ENCODE data around the gene PDCD7.
A peak's percentile ranks its signal among the peaks of the same experiment; 100 is the strongest.

The PDCD7 gene

GRCh38 chr15:65072027-65072426 is 61.6 kb downstream of the PDCD7 start:
- no peak for DNase-seq (ENCODE audit: low spot score)

GRCh38 chr15:65071381-65071811 is 62.2 kb downstream of the PDCD7 start:
- DNase-seq (ENCODE audit: low spot score): no peak

- no peak for DNase-seq (ENCODE audit: low spot score)
These were observed 63.6 kb downstream of the PDCD7 start for GRCh38 chr15:65069779-65070546.

GRCh38 chr15:65069179-65069578 is 64.4 kb downstream of the PDCD7 start:
- DNase-seq (ENCODE audit: low spot score): no peak

GRCh38 chr15:65068403-65068788 is 65.2 kb downstream of the PDCD7 start:
- DNase-seq (ENCODE audit: low spot score): no peak

- peak; percentile 71 for DNase-seq (ENCODE audit: low spot score)
These were observed 65.8 kb downstream of the PDCD7 start, which contains the start of gene RASL12 for GRCh38 chr15:65067645-65068402. RASL12 (minus strand) TSS chr15:65067991; CDS start chr15:65067835, 156 bp downstream.
